Activated T-helper 2 cell treated with anti-CD3 and anti-CD28 coated beads, Interferon-gamma antibody, Interleukin-2, Interleukin-4, amounts not matched to agents 10 μg/mL and 5 μg/mL and 100 μg/mL, durations not matched to agents 14 hours and 24 hours and 36 hours (primary cell): Measurements from ENCODE around the gene NR2F2. TPM values are rescaled to one million over a fixed set of nuclear protein-coding genes. Genes with fewer than 3 reads are reported as not detected.
A peak's percentile ranks its signal among the peaks of the same experiment; 100 is the strongest.

ENCODE experiments used
- DNase-seq: peaks from one replicate; pipeline ENCODE4 v3.0.0; 2021; ENCODE audit warnings: low spot score
- H3K27ac Mint-ChIP-seq: one replicate; pipeline ENCODE4 v1.8.0; 2021; ENCODE audit warnings: mixed read lengths
- H3K27me3 Mint-ChIP-seq: one replicate; pipeline ENCODE4 v1.8.0; 2021; ENCODE audit warnings: low read depth, mixed read lengths
- H3K36me3 Mint-ChIP-seq: one replicate; pipeline ENCODE4 v1.8.0; 2021; ENCODE audit warnings: low read depth, mixed read lengths
- H3K4me1 Mint-ChIP-seq: one replicate; pipeline ENCODE4 v1.8.0; 2021; ENCODE audit warnings: low read depth, mixed read lengths
- H3K4me3 Mint-ChIP-seq: one replicate; pipeline ENCODE4 v1.8.0; 2021; ENCODE audit warnings: low read depth, mild to moderate bottlenecking, moderate library complexity, mixed read lengths
- H3K9me3 Mint-ChIP-seq: one replicate; pipeline ENCODE4 v1.8.0; 2021; ENCODE audit warnings: mixed read lengths
- intact Hi-C: fragments of 100-400 bp; cut with micrococcal nuclease; formaldehyde crosslinking; loops from one replicate; pipeline ENCODE4 v1.15.1; 2023
- total RNA-seq: library from RNA; stranded (reverse); gene quantifications from 2 replicates; pipeline ENCODE4 v1.2.3, GENCODE V29; 2022

Gene NR2F2
- total RNA-seq, 1 donor from 2014 or later: not detected

- Mint-ChIP-seq H3K4me3 (no peak overlapping the region), H3K27me3 (peaks cover 74% of the 10 kb centered on the region), H3K27ac (no peak overlapping the region), H3K9me3 (no peaks in the 10 kb centered on the region), H3K36me3 (no peaks in the 10 kb centered on the region), H3K4me1 (no peaks in the 10 kb centered on the region)
- DNase-seq: no peak
- intact Hi-C loops: loop anchor here (10.0 kb wide), 1 partner anchor 281 kb away; no protein-coding TSS in a partner anchor
Observed at GRCh38 chr15:96336108-96336595, 5.7 kb downstream of the NR2F2 start.

- no peaks in the 10 kb centered on the region for H3K9me3 Mint-ChIP-seq
- no peaks in the 10 kb centered on the region for H3K4me1 Mint-ChIP-seq
- H3K4me3 Mint-ChIP-seq: no peak overlapping the region
- H3K36me3 Mint-ChIP-seq: no peaks in the 10 kb centered on the region
- H3K27ac Mint-ChIP-seq: no peak overlapping the region
- intact Hi-C loops: loop anchor here (10.0 kb wide), 1 partner anchor 282 kb away; no protein-coding TSS in a partner anchor
- DNase-seq: no peak
- peaks cover 76% of the 10 kb centered on the region for H3K27me3 Mint-ChIP-seq
Observed at GRCh38 chr15:96336596-96337364, 6.3 kb downstream of the NR2F2 start.

- Mint-ChIP-seq H3K4me3 (no peak overlapping the region), H3K27me3 (peaks cover 81% of the 10 kb centered on the region), H3K36me3 (no peaks in the 10 kb centered on the region), H3K4me1 (no peaks in the 10 kb centered on the region), H3K27ac (no peak overlapping the region), H3K9me3 (no peaks in the 10 kb centered on the region)
- intact Hi-C loops: loop anchor here (10.0 kb wide), 1 partner anchor 283 kb away; no protein-coding TSS in a partner anchor
- no peak for DNase-seq
Observed at GRCh38 chr15:96337365-96338023, 7.0 kb downstream of the NR2F2 start.

- intact Hi-C loops: loop anchor here (10.0 kb wide), 1 partner anchor 283 kb away; no protein-coding TSS in a partner anchor
- no peaks in the 10 kb centered on the region for H3K36me3 Mint-ChIP-seq
- no peaks in the 10 kb centered on the region for H3K9me3 Mint-ChIP-seq
- DNase-seq: no peak
- no peak overlapping the region for H3K4me3 Mint-ChIP-seq
- H3K27ac Mint-ChIP-seq: no peak overlapping the region
- peaks cover 82% of the 10 kb centered on the region for H3K27me3 Mint-ChIP-seq
- H3K4me1 Mint-ChIP-seq: no peaks in the 10 kb centered on the region
Observed at GRCh38 chr15:96338074-96338765, 7.7 kb downstream of the NR2F2 start.

- no peak for DNase-seq
- Mint-ChIP-seq H3K4me1 (no peaks in the 10 kb centered on the region), H3K27ac (no peak overlapping the region), H3K36me3 (no peaks in the 10 kb centered on the region), H3K4me3 (no peak overlapping the region), H3K27me3 (peaks cover 81% of the 10 kb centered on the region), H3K9me3 (no peaks in the 10 kb centered on the region)
- intact Hi-C loops: loop anchor here (10.0 kb wide), 1 partner anchor 284 kb away; no protein-coding TSS in a partner anchor
Observed at GRCh38 chr15:96338766-96339618, 8.5 kb downstream of the NR2F2 start.

- H3K27me3 Mint-ChIP-seq: peaks cover 87% of the 10 kb centered on the region
- H3K4me3 Mint-ChIP-seq: no peak overlapping the region
- H3K4me1 Mint-ChIP-seq: no peaks in the 10 kb centered on the region
- H3K9me3 Mint-ChIP-seq: no peaks in the 10 kb centered on the region
- H3K36me3 Mint-ChIP-seq: no peaks in the 10 kb centered on the region
- H3K27ac Mint-ChIP-seq: peak overlapping the region; percentile 38
- intact Hi-C loops: loop anchor here (10.0 kb wide), 2 partner anchors 285 to 1315 kb away; no protein-coding TSS in a partner anchor
- DNase-seq: no peak
Observed at GRCh38 chr15:96339619-96340347, 9.3 kb downstream of the NR2F2 start.

- H3K27ac Mint-ChIP-seq: peak overlapping the region; percentile 38
- no peaks in the 10 kb centered on the region for H3K4me1 Mint-ChIP-seq
- no peaks in the 10 kb centered on the region for H3K9me3 Mint-ChIP-seq
- no peaks in the 10 kb centered on the region for H3K36me3 Mint-ChIP-seq
- no peak overlapping the region for H3K4me3 Mint-ChIP-seq
- DNase-seq: no peak
- peaks cover 87% of the 10 kb centered on the region for H3K27me3 Mint-ChIP-seq
- intact Hi-C loops: loop anchor here (10.0 kb wide), 1 partner anchor 1315 kb away; no protein-coding TSS in a partner anchor
Observed at GRCh38 chr15:96340348-96340597, 9.8 kb downstream of the NR2F2 start.

GRCh38 chr15:96340598-96341512, 10.4 kb downstream of the NR2F2 start:
- Mint-ChIP-seq H3K36me3 (no peaks in the 10 kb centered on the region), H3K4me3 (no peak overlapping the region), H3K4me1 (no peaks in the 10 kb centered on the region), H3K27ac (peak overlapping the region; percentile 38), H3K27me3 (peaks cover 87% of the 10 kb centered on the region), H3K9me3 (no peaks in the 10 kb centered on the region)
- intact Hi-C loops: loop anchor here (10.0 kb wide), 1 partner anchor 1316 kb away; no protein-coding TSS in a partner anchor
- DNase-seq: no peak

- Mint-ChIP-seq H3K4me3 (no peak overlapping the region), H3K27me3 (peaks cover 87% of the 10 kb centered on the region), H3K9me3 (no peaks in the 10 kb centered on the region), H3K27ac (no peak overlapping the region), H3K4me1 (no peaks in the 10 kb centered on the region), H3K36me3 (no peaks in the 10 kb centered on the region)
- intact Hi-C loops: loop anchor here (2.0 to 10.0 kb wide), 2 partner anchors 13 to 1317 kb away; no protein-coding TSS in a partner anchor
- no peak for DNase-seq
Observed at GRCh38 chr15:96341513-96342405, 11.3 kb downstream of the NR2F2 start.

GRCh38 chr15:96342406-96343112, 12.1 kb downstream of the NR2F2 start:
- Mint-ChIP-seq H3K36me3 (no peaks in the 10 kb centered on the region), H3K4me1 (no peaks in the 10 kb centered on the region), H3K4me3 (no peak overlapping the region), H3K9me3 (no peaks in the 10 kb centered on the region), H3K27me3 (peaks cover 89% of the 10 kb centered on the region), H3K27ac (no peak overlapping the region)
- no peak for DNase-seq
- intact Hi-C loops: loop anchor here (2.0 to 10.0 kb wide), 2 partner anchors 14 to 1318 kb away; no protein-coding TSS in a partner anchor
